HG02973 (cell line): ENCODE measurements around the gene TENT4A.
A peak's percentile ranks its signal among the peaks of the same experiment; 100 is the strongest.

ENCODE experiments used
- ATAC-seq: cut with Tn5 transposase; IDR thresholded peaks from one replicate; pipeline ENCODE4 v1.9.1; 2021; ENCODE audit warnings: moderate library complexity; ENCODE audit not compliant: unreplicated experiment

TENT4A gene

GRCh38 chr5:6700074-6700684, 13.1 kb upstream of the TENT4A start:
- no peak for ATAC-seq

GRCh38 chr5:6700685-6701355, 12.4 kb upstream of the TENT4A start:
- no peak for ATAC-seq

GRCh38 chr5:6701491-6701890, 11.7 kb upstream of the TENT4A start:
- ATAC-seq, result no peak

- ATAC-seq, result no peak
Measured at GRCh38 chr5:6702633-6703032, 10.6 kb upstream of the TENT4A start.

GRCh38 chr5:6703806-6704205, 9.4 kb upstream of the TENT4A start:
- no peak for ATAC-seq

GRCh38 chr5:6704361-6704851, 8.8 kb upstream of the TENT4A start:
- ATAC-seq, result no peak

- ATAC-seq, result peak; percentile 73
Measured at GRCh38 chr5:6705088-6705487, 8.1 kb upstream of the TENT4A start.

- ATAC-seq, result no peak
Measured at GRCh38 chr5:6705959-6706358, 7.3 kb upstream of the TENT4A start.

GRCh38 chr5:6707852-6708251, 5.4 kb upstream of the TENT4A start:
- ATAC-seq, result no peak

- no peak for ATAC-seq
Measured at GRCh38 chr5:6708814-6709213, 4.4 kb upstream of the TENT4A start.

- no peak for ATAC-seq
Measured at GRCh38 chr5:6710070-6710469, 3.2 kb upstream of the TENT4A start.

- no peak for ATAC-seq
Measured at GRCh38 chr5:6710551-6711318, 2.5 kb upstream of the TENT4A start.

- ATAC-seq, result no peak
Measured at GRCh38 chr5:6711409-6712141, 1.7 kb upstream of the TENT4A start.

- ATAC-seq, result peak; percentile 11
Measured at GRCh38 chr5:6712142-6712576, 1.1 kb upstream of the TENT4A start.

- peak; percentile 55 for ATAC-seq
Measured at GRCh38 chr5:6712577-6713273, 507 bp upstream of the TENT4A start.

- ATAC-seq, result no peak
Measured at GRCh38 chr5:6714226-6715041, 1.2 kb downstream of the TENT4A start.

GRCh38 chr5:6715271-6715670, 2.0 kb downstream of the TENT4A start:
- no peak for ATAC-seq

- ATAC-seq, result no peak
Measured at GRCh38 chr5:6715758-6716628, 2.8 kb downstream of the TENT4A start.

GRCh38 chr5:6716629-6717149, 3.5 kb downstream of the TENT4A start:
- ATAC-seq, result no peak
